Right lobe of liver (tissue), 6 donors: ENCODE data around the gene BIVM. TPM values are rescaled to one million over a fixed set of nuclear protein-coding genes. Genes with fewer than 3 reads are reported as not detected.

ENCODE experiments used
- ATAC-seq, 4 donors: fragments of 200-7000 bp; cut with Tn5 transposase; one replicate each; pipeline ENCODE4 v1.9.1; 2020; ENCODE audit warnings: mild to moderate bottlenecking in 4 of 4, moderate library complexity in 4 of 4
- DNase-seq, 3 donors: peaks; one replicate each; pipeline ENCODE4 v3.0.0-alpha.2; 2020
- H3K27ac ChIP-seq, 3 donors: fragments of 200-600 bp; one replicate each; pipeline ENCODE4 v1.8.0; 2022
- H3K27me3 ChIP-seq, 2 donors: fragments of 200-600 bp; one replicate each; pipeline ENCODE4 v1.8.0; 2022
- H3K36me3 ChIP-seq, 4 donors: fragments of 200-600 bp; sonication (generic) in 1 of 4; one replicate each; pipeline versions ENCODE4 v1.5.1 to v1.8.0; 2017 to 2022; ENCODE audit warnings: control low read depth in 1 of 4
- H3K4me1 ChIP-seq, 4 donors: fragments of 200-600 bp; sonication (generic) in 1 of 4; one replicate each; pipeline versions ENCODE4 v1.5.1 to v1.8.0; 2017 to 2022; ENCODE audit warnings: control low read depth in 1 of 4
- H3K4me3 ChIP-seq, 3 donors: fragments of 200-600 bp; one replicate each; pipeline ENCODE4 v1.8.0; 2022
- H3K9me3 ChIP-seq, 4 donors: fragments of 200-600 bp; sonication (generic) in 1 of 4; one replicate each; pipeline versions ENCODE4 v1.5.1 to v1.8.0; 2017 to 2022; ENCODE audit warnings: control low read depth in 1 of 4
- CTCF ChIP-seq, 4 donors: fragments of 200-600 bp in 3 of 4; fragments of 450-650 bp in 1 of 4; IDR thresholded peaks; one replicate each; pipeline versions ENCODE4 v1.5.1 to v1.8.0; 2016 to 2022; ENCODE audit warnings: antibody characterized with exemption in 4 of 4, mild to moderate bottlenecking in 2 of 4
- POLR2A ChIP-seq: fragments of 450-650 bp; IDR thresholded peaks from one replicate; pipeline ENCODE4 v1.6.1; 2017; ENCODE audit warnings: antibody characterized with exemption, mild to moderate bottlenecking
- WGBS: methylation state at CpG from one replicate; pipeline ENCODE4 v1.1.6; 2018; ENCODE audit warnings: low coverage, low lambda C conversion rate; ENCODE audit not compliant: insufficient coverage; ENCODE audit errors: missing lambda C conversion rate; 5-methylcytosine and 5-hydroxymethylcytosine counted together
- intact Hi-C, 2 donors: fragments of 100-400 bp; cut with DNase I; formaldehyde crosslinking; loops; one replicate each; pipeline versions ENCODE4 v1.11.2 to v1.14.1; 2022
- total RNA-seq, 6 experiments: library from RNA; depleted of rRNA in 2 of 6; stranded (reverse); fragments of >200 nt in 2 of 6; fragmentation: NEBNext Ultra II Directional in 3 of 6; extraction: Animal tissue kit (Norgen Biotek cat#: 25700) in 3 of 6; gene quantifications; one replicate each; pipeline versions ENCODE4 v1.1.0 to v1.2.4, GENCODE V29; 2016 to 2023
- donor health status: DM: no; HTN: yes; CAD: no.
- donor health status: DM: no; HTN: no; CAD: no.
- donor health status: DM: no; HTN: no; CAD: no.
- donor health status: DM: no; HTN: yes; CAD: no.
- donor health status: DM: no; HTN: yes; CAD: no.

BIVM gene
- total RNA-seq, 6 experiments from 2014 or later: 12.0 to 19.4 (median 16.8) TPM

DNA sequence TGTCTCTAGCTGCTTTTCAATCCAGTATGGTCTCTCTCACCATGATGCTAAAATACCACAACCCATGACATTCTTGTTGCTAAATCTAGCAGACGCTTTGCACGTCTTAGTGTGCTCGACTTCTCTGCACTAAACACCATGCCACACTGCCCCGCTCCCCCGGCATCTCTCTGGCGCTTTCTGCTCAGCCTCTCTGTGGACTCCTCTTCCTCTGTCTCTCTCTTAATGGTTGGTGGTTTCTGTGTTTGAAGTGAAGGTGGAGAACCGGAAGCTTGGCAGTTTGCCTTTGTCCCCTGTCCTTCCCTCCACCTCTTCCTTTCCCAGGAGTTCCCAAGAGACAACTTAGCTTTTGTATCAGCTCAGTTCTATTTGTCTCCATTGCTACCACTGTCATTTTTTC lies 55.8 kb downstream of the BIVM start:
- 47% methylated on average over 7 of the region's 7 CpGs for WGBS
- intact Hi-C loops: no loop called here
- H3K36me3 ChIP-seq: peaks cover 6 to 59% (median 28%) of the 10 kb centered on the region in 4 donors

DNA sequence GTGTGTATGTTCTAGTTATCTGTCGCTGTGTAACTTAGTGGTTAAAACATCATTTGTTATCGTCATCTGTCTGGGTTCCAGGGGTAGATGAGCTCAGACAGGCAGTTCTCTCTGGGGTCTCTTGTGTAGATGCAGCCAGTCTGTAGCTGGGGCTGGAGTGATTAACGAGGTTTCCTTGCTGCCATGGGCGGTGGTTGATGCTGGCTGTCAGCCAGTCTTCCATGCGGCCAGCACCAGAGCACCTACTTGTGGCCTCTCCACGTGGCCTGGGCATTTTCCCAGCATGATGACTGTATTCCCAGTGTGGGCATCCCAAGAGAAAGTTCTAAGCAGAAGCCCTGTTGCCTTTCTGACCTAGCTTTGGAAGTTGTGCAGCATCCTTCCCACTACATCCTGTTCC lies 57.6 kb downstream of the BIVM start:
- ATAC-seq (peak; percentile 65 to 89 (median 79)), DNase-seq (peak; percentile 57 to 67 (median 60))
- TF ChIP-seq POLR2A (no peak), CTCF (IDR thresholded peaks at IDR 0.05) (no peak)
- Histone ChIP-seq H3K36me3 (peaks cover 7 to 76% (median 34%) of the 10 kb centered on the region in 4 donors), H3K4me1 (no peaks in the 10 kb centered on the region), H3K27ac (no peak overlapping the region), H3K27me3 (no peaks in the 10 kb centered on the region), H3K9me3 (no peaks in the 10 kb centered on the region), H3K4me3 (no peak overlapping the region)
- WGBS: 35% methylated on average over 6 of the region's 6 CpGs
- intact Hi-C loops: no loop called here

More for the DNA sequence above, 55.8 kb downstream of the BIVM start:
- no peak for ATAC-seq
- H3K9me3 ChIP-seq: no peaks in the 10 kb centered on the region
- H3K4me1 ChIP-seq: no peaks in the 10 kb centered on the region
- H3K4me3 ChIP-seq: no peak overlapping the region
- no peaks in the 10 kb centered on the region for H3K27me3 ChIP-seq
- DNase-seq: no peak
- H3K27ac ChIP-seq: no peak overlapping the region
- TF ChIP-seq CTCF (IDR thresholded peaks at IDR 0.05) (no peak), POLR2A (no peak)

DNA sequence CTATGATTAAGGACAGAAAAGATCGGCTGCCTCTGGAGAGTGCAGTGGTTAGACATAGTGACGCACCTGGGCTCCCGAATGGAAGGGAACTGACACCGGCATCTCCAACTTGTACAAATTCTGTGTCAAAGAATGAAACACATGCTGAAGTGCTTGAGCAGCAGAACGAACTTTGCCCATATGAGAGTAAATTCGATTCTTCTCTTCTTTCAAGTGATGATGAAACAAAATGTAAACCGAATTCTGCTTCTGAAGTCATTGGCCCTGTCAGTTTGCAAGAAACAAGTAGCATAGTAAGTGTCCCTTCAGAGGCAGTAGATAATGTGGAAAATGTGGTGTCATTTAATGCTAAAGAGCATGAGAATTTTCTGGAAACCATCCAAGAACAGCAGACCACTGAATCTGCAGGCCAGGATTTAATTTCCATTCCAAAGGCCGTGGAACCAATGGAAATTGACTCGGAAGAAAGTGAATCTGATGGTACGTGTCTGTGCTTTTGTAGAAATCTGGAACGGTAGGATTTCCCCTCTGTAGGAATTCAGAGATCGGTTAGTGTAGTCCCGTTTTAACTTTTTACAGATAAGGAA lies 63.8 kb downstream of the BIVM start:
- DNase-seq (no peak), ATAC-seq (peak in 3 of 4 donors; percentile 21 to 48 (median 31))
- WGBS: 53% methylated on average over 13 of the region's 13 CpGs
- intact Hi-C loops: no loop called here
- peaks cover 14 to 88% (median 48%) of the 10 kb centered on the region in 4 donors for H3K36me3 ChIP-seq
- no peaks in the 10 kb centered on the region for H3K27me3 ChIP-seq
- H3K4me3 ChIP-seq: no peak overlapping the region
- TF ChIP-seq CTCF (IDR thresholded peaks at IDR 0.05): no peak
- no peak for TF ChIP-seq POLR2A
- H3K27ac ChIP-seq: peak overlapping the region in 2 of 3 donors; percentile 19 to 25
- H3K4me1 ChIP-seq: peaks cover 0 to 22% (median 10%) of the 10 kb centered on the region in 4 donors
- H3K9me3 ChIP-seq: no peaks in the 10 kb centered on the region

GRCh38 chr13:102863590-102863989 lies 64.7 kb downstream of the BIVM start:
- Histone ChIP-seq H3K27ac (peak overlapping the region in 2 of 3 donors; percentile 19 to 25), H3K9me3 (no peaks in the 10 kb centered on the region), H3K4me3 (no peak overlapping the region), H3K4me1 (peaks cover 0 to 22% (median 10%) of the 10 kb centered on the region in 4 donors), H3K36me3 (peaks cover 14 to 88% (median 48%) of the 10 kb centered on the region in 4 donors), H3K27me3 (no peaks in the 10 kb centered on the region)
- intact Hi-C loops: no loop called here
- TF ChIP-seq POLR2A (no peak), CTCF (IDR thresholded peaks at IDR 0.05) (no peak)
- DNase-seq (peak; percentile 65 to 91 (median 82)), ATAC-seq (peak; percentile 96 to 99 (median 98))
- WGBS: 25% methylated on average over 4 of the region's 4 CpGs
